PFSK-1 (cell line): ENCODE results near the gene HSD17B10.
A peak's percentile ranks its signal among the peaks of the same experiment; 100 is the strongest.

Source experiments
- FOXP2 ChIP-seq: optimal IDR thresholded peaks from 2 replicates; pipeline ENCODE3; 2011; ENCODE audit warnings: borderline replicate concordance, control low read depth, inconsistent platforms; ENCODE audit not compliant: insufficient read depth; ENCODE audit errors: extremely low read length, extremely low read depth
- POLR2AphosphoS5 ChIP-seq: IDR thresholded peaks from 2 replicates; pipeline ENCODE4 v1.6.1; 2012; ENCODE audit warnings: low read depth, mild to moderate bottlenecking, control low read depth, low read length, moderate library complexity
- REST ChIP-seq, 2 experiments: IDR thresholded peaks; 2 replicates each; pipeline versions ENCODE4 v1.6.1 to v1.8.0; 2011 to 2012; ENCODE audit warnings: low read depth in 2 of 2, low read length in 2 of 2, control low read depth in 1 of 2, inconsistent platforms in 1 of 2, mild to moderate bottlenecking in 1 of 2, moderate library complexity in 1 of 2; ENCODE audit not compliant: insufficient read depth in 1 of 2
- SIN3A ChIP-seq: IDR thresholded peaks from 2 replicates; pipeline ENCODE4 v1.6.1; 2012; ENCODE audit warnings: mild to moderate bottlenecking, low read length, moderate library complexity, borderline replicate concordance; ENCODE audit not compliant: insufficient read depth
- TAF1 ChIP-seq: IDR thresholded peaks from 2 replicates; pipeline ENCODE4 v1.6.1; 2012; ENCODE audit warnings: low read length, control low read depth, borderline replicate concordance; ENCODE audit not compliant: insufficient read depth

Gene HSD17B10

DNA sequence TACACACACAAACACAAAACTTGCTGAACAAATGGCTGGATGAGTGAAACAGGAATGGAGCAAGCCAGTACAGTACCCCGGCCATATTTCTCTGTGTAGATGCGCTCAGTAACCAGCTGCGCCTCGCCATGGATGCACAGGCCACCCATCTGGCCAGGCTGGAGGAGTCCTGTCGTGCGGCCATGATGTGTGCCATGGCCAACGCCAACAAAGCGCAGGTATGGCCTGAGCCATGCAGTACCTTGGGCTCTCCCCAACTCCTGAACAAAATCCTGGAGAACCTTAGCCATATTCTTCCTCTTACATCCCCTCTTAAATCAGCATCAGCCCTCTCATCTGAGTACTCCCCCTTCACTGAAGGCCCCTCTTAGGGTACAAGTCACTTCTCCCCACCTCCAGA is 4.4 kb downstream of the HSD17B10 start:
- TF ChIP-seq REST (IDR thresholded peaks at IDR 0.05; ENCODE audit: insufficient read depth in 1 of 2, low read depth in 2 of 2, low read length in 2 of 2) = no peak
- TF ChIP-seq POLR2AphosphoS5 = no peak
- no peak for TF ChIP-seq SIN3A
- TF ChIP-seq TAF1 = no peak
- no peak for TF ChIP-seq FOXP2

- TF ChIP-seq REST (IDR thresholded peaks at IDR 0.05; ENCODE audit: insufficient read depth in 1 of 2, low read depth in 2 of 2, low read length in 2 of 2) (no peak), SIN3A (no peak), TAF1 (no peak), POLR2AphosphoS5 (no peak), FOXP2 (no peak)
These were observed 11.3 kb downstream of the HSD17B10 start, which contains the start of gene RIBC1 for GRCh38 chrX:53422861-53423306. TSS of gene RIBC1 (plus strand) at chrX:53422873. CDS start at chrX:53426277, 3,404 bp downstream.

DNA sequence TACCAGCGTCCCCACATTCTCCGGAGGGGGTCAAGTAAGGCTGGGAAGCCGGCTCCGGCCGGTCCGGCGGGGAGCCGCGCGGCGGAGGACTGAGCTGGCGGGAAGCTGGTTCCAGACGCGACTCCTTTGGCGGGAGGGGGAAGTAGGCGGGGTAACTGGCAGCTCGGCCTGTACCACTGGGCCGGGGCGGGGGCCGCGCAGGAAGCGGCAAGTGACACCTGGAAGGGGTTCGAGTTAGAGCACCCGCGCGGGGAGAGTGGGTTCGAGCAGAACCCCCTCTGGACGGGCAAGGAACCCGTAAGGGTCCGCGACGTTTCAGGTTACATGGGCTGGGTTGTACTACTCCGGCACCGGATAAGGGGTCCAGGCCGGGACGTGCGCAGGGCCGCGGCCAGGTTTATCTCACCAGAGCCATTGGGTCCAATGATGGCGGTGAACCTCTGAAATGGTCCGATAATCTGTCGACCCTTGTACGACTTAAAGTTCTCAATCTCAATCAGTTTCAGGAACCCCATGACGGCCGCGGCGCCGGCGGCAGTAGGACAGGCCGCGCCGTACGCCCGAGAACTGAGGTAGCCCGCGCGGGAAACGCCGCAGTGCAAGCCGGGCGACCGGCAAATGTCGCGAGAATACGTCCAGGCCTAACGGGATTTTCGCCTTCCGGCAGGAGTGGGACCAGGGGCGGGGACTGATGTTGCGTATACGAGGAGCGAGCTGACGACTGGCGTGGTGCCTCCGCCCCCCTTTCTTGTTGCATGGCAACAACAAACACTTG is 11.9 kb downstream of the HSD17B10 start, which contains the start of gene SMC1A:
TSS of gene SMC1A (minus strand) at position 569 of the 775 bp plus-strand sequence. CDS start at position 515, 54 bp downstream.
- TF ChIP-seq REST (IDR thresholded peaks at IDR 0.05; ENCODE audit: insufficient read depth in 1 of 2, low read depth in 2 of 2, low read length in 2 of 2) (no peak), POLR2AphosphoS5 (peak; percentile 77), SIN3A (0 out of 2 replicates have a peak, but pooled peaks have one; percentile 47), FOXP2 (peak; percentile 79), TAF1 (peak; percentile 83; the same call in 1 of the 2 replicates)

GRCh38 chrX:53421772-53422085 is 12.4 kb downstream of the HSD17B10 start:
- TF ChIP-seq POLR2AphosphoS5 (no peak), FOXP2 (no peak), TAF1 (no peak), REST (IDR thresholded peaks at IDR 0.05; ENCODE audit: insufficient read depth in 1 of 2, low read depth in 2 of 2, low read length in 2 of 2) (no peak), SIN3A (no peak)
